H9 (cell line): ENCODE data around the gene DPP10. TPM values are rescaled to one million over a fixed set of nuclear protein-coding genes. Genes with fewer than 3 reads are reported as not detected.

Source experiments
- DNase-seq: peaks from one replicate; pipeline ENCODE4 v3.0.0-alpha.2; 2017
- H2AFZ ChIP-seq: one replicate; pipeline ENCODE4 v1.6.1; 2013; ENCODE audit warnings: mild to moderate bottlenecking, low read length, control low read depth, moderate library complexity
- H2AK5ac ChIP-seq: 2 replicates; pipeline ENCODE4 v1.6.1; 2013; ENCODE audit warnings: low read length, control low read depth, mixed read lengths; ENCODE audit not compliant: insufficient read length
- H2BK120ac ChIP-seq: one replicate; pipeline ENCODE4 v1.6.1; 2013; ENCODE audit warnings: low read depth, mild to moderate bottlenecking, low read length, control low read depth, inconsistent platforms; ENCODE audit not compliant: poor library complexity, severe bottlenecking
- H2BK12ac ChIP-seq: 2 replicates; pipeline ENCODE4 v1.6.1; 2013; ENCODE audit warnings: low read length, control low read depth, mixed read lengths, low read depth; ENCODE audit not compliant: insufficient read length
- H2BK15ac ChIP-seq: 2 replicates; pipeline ENCODE4 v1.6.1; 2013; ENCODE audit warnings: low read depth, low read length, control low read depth
- H2BK20ac ChIP-seq: one replicate; pipeline ENCODE4 v1.6.1; 2013; ENCODE audit warnings: low read depth, mild to moderate bottlenecking, low read length, control low read depth, inconsistent platforms; ENCODE audit not compliant: poor library complexity, severe bottlenecking
- H2BK5ac ChIP-seq: 2 replicates; pipeline ENCODE4 v1.6.1; 2013; ENCODE audit warnings: low read length, control low read depth, mixed read lengths; ENCODE audit not compliant: insufficient read length
- H3K14ac ChIP-seq: 2 replicates; pipeline ENCODE4 v1.6.1; 2013; ENCODE audit warnings: low read length, control low read depth; ENCODE audit not compliant: insufficient read depth
- H3K18ac ChIP-seq: 2 replicates; pipeline ENCODE4 v1.6.1; 2013; ENCODE audit warnings: low read depth, mild to moderate bottlenecking, mixed read lengths, low read length, control low read depth; ENCODE audit not compliant: insufficient read length
- H3K23ac ChIP-seq: 2 replicates; pipeline ENCODE4 v1.6.1; 2013; ENCODE audit warnings: low read length, control low read depth, mixed read lengths, low read depth; ENCODE audit not compliant: insufficient read length
- H3K23me2 ChIP-seq: 2 replicates; pipeline ENCODE4 v1.6.1; 2013; ENCODE audit warnings: low read depth, mild to moderate bottlenecking, mixed read lengths, low read length, control low read depth; ENCODE audit not compliant: insufficient read length, poor library complexity, severe bottlenecking
- H3K27ac ChIP-seq: 2 replicates; pipeline ENCODE4 v1.5.1; 2013; ENCODE audit warnings: low read length, control low read depth, mixed read lengths, low read depth; ENCODE audit not compliant: insufficient read length
- H3K27me3 ChIP-seq: 2 replicates; pipeline ENCODE4 v1.6.1; 2013; ENCODE audit warnings: low read length, control low read depth, inconsistent platforms; ENCODE audit not compliant: insufficient read depth
- H3K4ac ChIP-seq: 2 replicates; pipeline ENCODE4 v1.6.1; 2013; ENCODE audit warnings: low read depth, mild to moderate bottlenecking, control low read depth, inconsistent platforms, low read length, moderate library complexity
- H3K4me1 ChIP-seq: 2 replicates; pipeline ENCODE4 v1.6.1; 2013; ENCODE audit warnings: low read length, control low read depth, inconsistent platforms; ENCODE audit not compliant: insufficient read depth
- H3K4me2 ChIP-seq: 2 replicates; pipeline ENCODE4 v1.6.1; 2013; ENCODE audit warnings: low read length, control low read depth, mixed read lengths; ENCODE audit not compliant: insufficient read length, insufficient read depth
- H3K56ac ChIP-seq: 2 replicates; pipeline ENCODE4 v1.6.1; 2013; ENCODE audit warnings: low read depth, mild to moderate bottlenecking, mixed read lengths, low read length, control low read depth; ENCODE audit not compliant: insufficient read length
- H3K79me1 ChIP-seq: 2 replicates; pipeline ENCODE4 v1.6.1; 2013; ENCODE audit warnings: low read depth, mild to moderate bottlenecking, moderate library complexity, low read length, control low read depth, inconsistent platforms; ENCODE audit not compliant: insufficient read depth, poor library complexity, severe bottlenecking
- H3K79me2 ChIP-seq: 2 replicates; pipeline ENCODE4 v1.6.1; 2013; ENCODE audit warnings: low read length, control low read depth, inconsistent platforms; ENCODE audit not compliant: insufficient read depth
- H3K9ac ChIP-seq: 2 replicates; pipeline ENCODE4 v1.6.1; 2013; ENCODE audit warnings: low read length, control low read depth, mixed read lengths; ENCODE audit not compliant: insufficient read length; ENCODE audit errors: extremely low read depth
- H3K9me3 ChIP-seq: one replicate; pipeline ENCODE4 v1.6.1; 2013; ENCODE audit warnings: low read depth, low read length, inconsistent platforms; ENCODE audit not compliant: control insufficient read depth
- H3T11ph ChIP-seq: one replicate; pipeline ENCODE4 v1.6.1; 2013; ENCODE audit warnings: mild to moderate bottlenecking, low read length, control low read depth, inconsistent platforms
- H4K20me1 ChIP-seq: one replicate; pipeline ENCODE4 v1.6.1; 2013; ENCODE audit not compliant: control insufficient read depth, insufficient read length, insufficient read depth
- H4K5ac ChIP-seq: 2 replicates; pipeline ENCODE4 v1.6.1; 2013; ENCODE audit warnings: low read depth, mild to moderate bottlenecking, mixed read lengths, low read length, control low read depth; ENCODE audit not compliant: insufficient read length
- H4K8ac ChIP-seq: replicated peaks from 2 replicates; pipeline ENCODE4 v1.6.1; 2013; ENCODE audit warnings: low read length, control low read depth, mixed read lengths, low read depth; ENCODE audit not compliant: insufficient read length
- H4K91ac ChIP-seq: 2 replicates; pipeline ENCODE4 v1.6.1; 2013; ENCODE audit warnings: low read depth, mild to moderate bottlenecking, moderate library complexity, mixed read lengths, low read length, control low read depth; ENCODE audit not compliant: insufficient read length
- H3K27ac Mint-ChIP-seq, 3 experiments: 2 replicates in 2 of 3; 3 replicates in 1 of 3; pipeline ENCODE4 v1.8.0; 2020 to 2021; ENCODE audit warnings: mixed read lengths in 3 of 3, mild to moderate bottlenecking in 1 of 3, moderate library complexity in 1 of 3
- H3K27me3 Mint-ChIP-seq: 2 replicates; pipeline ENCODE4 v1.8.0; 2021; ENCODE audit warnings: low read depth, mild to moderate bottlenecking, moderate library complexity, mixed read lengths
- H3K36me3 Mint-ChIP-seq, 3 experiments: 2 replicates in 2 of 3; 3 replicates in 1 of 3; pipeline ENCODE4 v1.8.0; 2020 to 2021; ENCODE audit warnings: low read depth in 3 of 3, mixed read lengths in 3 of 3; ENCODE audit not compliant: insufficient read depth in 1 of 3
- H3K4me1 Mint-ChIP-seq, 2 experiments: 2 replicates each; pipeline ENCODE4 v1.8.0; 2020; ENCODE audit warnings: mixed read lengths in 2 of 2
- H3K4me3 Mint-ChIP-seq, 2 experiments: 2 replicates in 1 of 2; 3 replicates in 1 of 2; pipeline ENCODE4 v1.8.0; 2020 to 2021; ENCODE audit warnings: mild to moderate bottlenecking in 2 of 2, mixed read lengths in 2 of 2, moderate library complexity in 1 of 2
- H3K9me3 Mint-ChIP-seq, 2 experiments: 2 replicates in 1 of 2; 3 replicates in 1 of 2; pipeline ENCODE4 v1.8.0; 2020; ENCODE audit warnings: mild to moderate bottlenecking in 2 of 2, mixed read lengths in 2 of 2, moderate library complexity in 1 of 2
- CTCF ChIP-seq: fragments of 200-600 bp; sonication (generic); conservative IDR thresholded peaks from 3 replicates; pipeline ENCODE4 v1.8.0; 2021; ENCODE audit warnings: antibody characterized with exemption, mild to moderate bottlenecking
- WGBS: extraction: QIAGEN DNeasy Blood & Tissue Kit; methylation state at CpG from one replicate; pipeline ENCODE4 v1.1.7; 2013; ENCODE audit warnings: missing lambda C conversion rate, low lambda C conversion rate, mixed read lengths; ENCODE audit not compliant: insufficient read length; ENCODE audit errors: extremely low coverage; 5-methylcytosine and 5-hydroxymethylcytosine counted together
- total RNA-seq: library from RNA; stranded (reverse); gene quantifications from 2 replicates; pipeline ENCODE4 v1.2.1, GENCODE V29; 2021

The DPP10 gene
- total RNA-seq, 1 experiment from 2014 or later = 11.3 TPM

DNA sequence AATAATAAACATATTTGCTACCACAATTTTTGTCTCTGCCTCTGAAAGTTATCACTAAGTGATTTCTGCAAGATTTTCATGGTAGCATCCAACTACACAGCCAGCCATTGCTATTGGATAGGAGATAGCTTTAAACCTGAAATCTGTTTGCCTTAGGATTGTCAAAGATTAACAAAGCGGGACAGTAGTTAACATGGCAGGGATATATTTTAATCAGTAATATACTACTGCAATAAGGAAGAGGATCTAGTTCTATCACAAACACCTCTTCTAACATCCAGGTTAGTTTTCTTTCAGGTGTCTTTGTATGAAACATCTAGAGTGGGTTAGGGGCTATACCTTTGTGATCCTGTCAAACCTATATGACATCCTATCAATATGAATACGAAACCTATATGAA lies 641.3 kb downstream of the DPP10 start:
- H2BK20ac ChIP-seq = no peak overlapping the region
- H3K9me3 Mint-ChIP-seq = peaks cover 7 to 13% of the 10 kb centered on the region in 2 experiments; a peak in 4 of 5 replicates

More for the DNA sequence above, 641.3 kb downstream of the DPP10 start:
- Histone ChIP-seq H3K4me1 (no peaks in the 10 kb centered on the region), H3K9me3 (no peaks in the 10 kb centered on the region), H3K27ac (no peak overlapping the region), H3K56ac (no peak overlapping the region), H2AK5ac (no peak overlapping the region), H3K14ac (no peak overlapping the region), H3K9ac (no peak overlapping the region), H4K5ac (no peak overlapping the region), H2BK12ac (no peak overlapping the region), H3K4ac (no peak overlapping the region), H3K18ac (no peak overlapping the region), H3K27me3 (no peaks in the 10 kb centered on the region), H2BK5ac (no peak overlapping the region), H3T11ph (no peak overlapping the region), H4K91ac (no peak overlapping the region), H3K23ac (no peak overlapping the region), H3K4me2 (no peak overlapping the region), H4K20me1 (no peaks in the 10 kb centered on the region), H2BK15ac (no peak overlapping the region), H3K23me2 (no peaks in the 10 kb centered on the region), H2BK120ac (no peak overlapping the region), H3K79me1 (no peaks in the 10 kb centered on the region), H3K79me2 (no peaks in the 10 kb centered on the region), H2AFZ (no peak overlapping the region), H4K8ac (no peak overlapping the region)
- no peak for DNase-seq
- Mint-ChIP-seq H3K27ac (no peak overlapping the region), H3K36me3 (peaks cover 4 to 14% (median 7%) of the 10 kb centered on the region in 3 experiments), H3K27me3 (0 out of 2 replicates have a peak, but pooled peaks cover 1% of the 10 kb centered on the region), H3K4me3 (no peak overlapping the region), H3K4me1 (peaks cover 26 to 29% of the 10 kb centered on the region in 2 experiments)
- no CpG with 5 or more reads among the region's 2 CpGs for WGBS
- TF ChIP-seq CTCF = no peak
